Activated CD4-positive, alpha-beta memory T cell treated with anti-CD3 and anti-CD28 coated beads, Interleukin-2, amount 10 ng/mL, durations not matched to agents 7 days and 5 days (primary cell): Measurements from ENCODE around the gene HBA2. TPM values are rescaled to one million over a fixed set of nuclear protein-coding genes. Genes with fewer than 3 reads are reported as not detected.
"Not testable (repeated sequence)": the region's sequence is repeated elsewhere in the genome, so short reads cannot be mapped to it uniquely, and the experiment has no call there.

Source experiments
- CTCF ChIA-PET: fragments of 350-600 bp; sonication (Branson Sonifier 250); formaldehyde crosslinking; loops from one replicate; lab custom pipeline; 2021; ENCODE audit warnings: antibody characterized with exemption, inconsistent platforms; lab: Charles Lee
- POLR2A ChIA-PET: fragments of 350-600 bp; sonication (Branson Sonifier 250); formaldehyde crosslinking; loops from one replicate; lab custom pipeline; 2021; ENCODE audit warnings: antibody characterized with exemption; lab: Charles Lee
- DNase-seq: peaks from one replicate; pipeline ENCODE4 v3.0.0-alpha.2; 2020
- H3K27ac Mint-ChIP-seq: one replicate; pipeline ENCODE4 v1.8.0; 2021; ENCODE audit warnings: mild to moderate bottlenecking, mixed read lengths
- H3K27me3 Mint-ChIP-seq: one replicate; pipeline ENCODE4 v1.8.0; 2021; ENCODE audit warnings: mixed read lengths
- H3K36me3 Mint-ChIP-seq: one replicate; pipeline ENCODE4 v1.8.0; 2021; ENCODE audit warnings: low read depth, mixed read lengths
- H3K4me1 Mint-ChIP-seq: one replicate; pipeline ENCODE4 v1.8.0; 2021; ENCODE audit warnings: mixed read lengths
- H3K4me3 Mint-ChIP-seq: one replicate; pipeline ENCODE4 v1.8.0; 2021; ENCODE audit warnings: mild to moderate bottlenecking, mixed read lengths
- H3K9me3 Mint-ChIP-seq: one replicate; pipeline ENCODE4 v1.8.0; 2021; ENCODE audit warnings: mixed read lengths
- total RNA-seq, 2 experiments: library from RNA; stranded (reverse); gene quantifications; one replicate each; pipeline ENCODE4 v1.2.3, GENCODE V29; 2021

HBA2 gene
- total RNA-seq, 2 experiments from 2014 or later = not detected

DNA sequence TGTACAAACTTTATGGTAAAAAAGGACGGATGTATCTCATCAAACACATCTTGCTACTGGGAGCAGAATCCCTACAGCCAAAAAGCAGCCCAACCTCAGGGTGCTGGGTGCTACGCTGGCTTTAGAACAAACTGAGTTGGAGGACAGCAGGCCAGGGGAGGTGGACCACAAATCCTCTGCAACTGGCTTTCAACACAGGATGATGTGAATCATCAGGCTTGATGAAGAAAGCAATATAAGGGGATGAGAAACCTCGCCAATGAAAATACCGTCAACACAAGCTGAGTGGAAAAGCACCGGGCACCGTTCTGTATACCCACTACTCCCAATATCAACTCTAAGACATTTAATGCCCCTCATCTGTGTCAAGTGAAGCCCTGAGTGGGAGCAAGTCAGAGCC lies 21.8 kb downstream of the HBA2 start:
- CTCF ChIA-PET = interaction anchor here (1.2 kb wide), 1 partner anchor 129 kb away, joined by 3 read pairs; no protein-coding TSS in a partner anchor
- Mint-ChIP-seq H3K27ac (no peak overlapping the region), H3K4me3 (no peak overlapping the region), H3K4me1 (no peaks in the 10 kb centered on the region), H3K27me3 (no peaks in the 10 kb centered on the region), H3K36me3 (peaks cover 59% of the 10 kb centered on the region), H3K9me3 (no peaks in the 10 kb centered on the region)
- DNase-seq = no peak
- POLR2A ChIA-PET = no interaction called here

DNA sequence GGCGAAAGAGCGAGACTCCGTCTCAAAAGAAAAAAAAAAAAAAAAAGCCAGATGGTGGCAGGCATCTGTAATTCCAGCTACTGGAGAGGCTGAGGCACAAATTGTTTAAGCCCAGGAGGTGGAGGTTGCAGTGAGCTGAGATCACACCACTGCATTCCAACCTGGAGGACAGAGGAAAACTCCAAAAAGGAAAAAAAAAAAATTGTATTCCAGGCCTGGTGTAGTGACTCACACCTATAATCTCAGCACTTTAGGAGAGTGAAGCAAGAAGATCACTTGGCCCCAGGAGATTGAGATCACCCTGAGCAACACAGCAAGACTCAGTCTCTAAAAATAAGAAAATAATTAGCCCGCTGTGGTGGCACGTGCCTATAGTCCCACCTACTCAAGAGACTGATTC lies 27.7 kb downstream of the HBA2 start:
- DNase-seq = no peak
- no peaks in the 10 kb centered on the region for H3K4me1 Mint-ChIP-seq
- no peak overlapping the region for H3K4me3 Mint-ChIP-seq
- no peaks in the 10 kb centered on the region for H3K9me3 Mint-ChIP-seq
- peaks cover 45% of the 10 kb centered on the region for H3K36me3 Mint-ChIP-seq
- CTCF ChIA-PET = no interaction called here
- POLR2A ChIA-PET = no interaction called here
- no peaks in the 10 kb centered on the region for H3K27me3 Mint-ChIP-seq
- no peak overlapping the region for H3K27ac Mint-ChIP-seq

DNA sequence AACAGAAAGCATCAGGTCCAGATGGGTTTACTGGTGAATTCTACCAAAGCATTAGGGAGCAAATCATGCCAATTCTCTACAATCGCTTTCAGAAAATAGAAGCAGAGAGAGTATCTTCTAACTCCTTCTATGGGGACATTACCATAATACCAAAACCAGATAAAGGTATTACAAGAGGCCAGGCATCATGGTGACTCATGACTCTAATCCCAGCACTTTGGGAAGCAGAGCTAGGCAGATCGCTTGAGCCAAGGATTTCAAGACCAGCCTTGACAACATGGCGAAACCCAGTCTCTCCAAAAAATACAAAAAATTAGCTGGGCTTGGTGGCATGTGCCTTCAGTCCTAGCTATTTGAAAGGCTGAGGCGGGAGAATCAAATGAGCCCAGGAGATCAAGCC lies 30.6 kb downstream of the HBA2 start:
- CTCF ChIA-PET = interaction anchor here (1.1 kb wide), 1 partner anchor 106 kb away, joined by 3 read pairs; no protein-coding TSS in a partner anchor
- peaks cover 46% of the 10 kb centered on the region for H3K36me3 Mint-ChIP-seq
- H3K4me1 Mint-ChIP-seq = peaks cover 3% of the 10 kb centered on the region
- no peak overlapping the region for H3K27ac Mint-ChIP-seq
- no peaks in the 10 kb centered on the region for H3K9me3 Mint-ChIP-seq
- POLR2A ChIA-PET = no interaction called here
- no peak overlapping the region for H3K4me3 Mint-ChIP-seq
- no peak for DNase-seq
- H3K27me3 Mint-ChIP-seq = no peaks in the 10 kb centered on the region

DNA sequence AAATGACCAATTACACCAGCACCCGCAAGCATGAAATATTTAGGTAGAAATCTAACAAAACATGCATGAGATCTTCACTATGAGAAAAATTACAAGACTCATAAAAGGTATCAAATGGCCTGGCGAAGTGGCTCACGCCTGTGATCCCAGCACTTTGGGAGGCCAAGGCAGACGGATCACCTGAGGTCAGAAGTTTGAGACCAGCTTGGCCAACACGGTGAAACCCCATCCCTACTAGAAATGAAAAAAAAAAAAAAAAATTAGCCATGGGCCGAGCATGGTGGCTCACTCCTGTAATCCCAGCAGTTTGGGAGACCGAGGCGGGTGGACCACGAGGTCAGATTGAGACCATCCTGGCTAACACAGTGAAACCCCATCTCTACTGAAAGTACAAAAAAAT lies 31.4 kb downstream of the HBA2 start:
- H3K9me3 Mint-ChIP-seq, POLR2A ChIA-PET: not testable (repeated sequence)
- H3K36me3 Mint-ChIP-seq = peaks cover 43% of the 10 kb centered on the region

DNA sequence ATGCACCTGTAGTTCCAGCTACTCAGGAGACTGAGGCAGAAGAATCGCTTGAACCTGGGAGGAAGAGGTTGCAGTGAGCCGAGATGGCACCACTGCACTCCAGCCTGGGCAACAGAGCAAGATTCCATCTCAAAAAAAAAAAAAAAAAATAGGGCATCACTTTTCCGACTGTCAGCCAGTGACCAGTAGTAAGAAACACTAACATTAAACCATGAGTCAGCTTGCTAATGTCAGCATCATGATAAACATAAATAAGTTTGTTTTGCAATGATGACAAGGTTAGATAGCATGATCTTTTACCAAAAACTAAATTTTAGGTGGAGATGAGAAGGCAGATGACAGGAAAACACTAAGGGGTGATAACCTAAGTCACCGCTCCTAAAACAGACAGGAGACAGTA lies 36.7 kb downstream of the HBA2 start:
- H3K36me3 Mint-ChIP-seq = peaks cover 43% of the 10 kb centered on the region
- not testable (repeated sequence) for DNase-seq, H3K9me3 Mint-ChIP-seq, H3K4me1 Mint-ChIP-seq, H3K27ac Mint-ChIP-seq, H3K4me3 Mint-ChIP-seq, H3K27me3 Mint-ChIP-seq
- ChIA-PET POLR2A (interaction anchor here (1.7 kb wide), 1 partner anchor 102 kb away, joined by 3 read pairs; no protein-coding TSS in a partner anchor), CTCF (interaction anchor here (1.3 kb wide), 1 partner anchor 102 kb away, joined by 4 read pairs; no protein-coding TSS in a partner anchor)

More for the DNA sequence above, 31.4 kb downstream of the HBA2 start:
- H3K27ac Mint-ChIP-seq, DNase-seq, H3K4me3 Mint-ChIP-seq, H3K27me3 Mint-ChIP-seq, H3K4me1 Mint-ChIP-seq, CTCF ChIA-PET: not testable (repeated sequence)

DNA sequence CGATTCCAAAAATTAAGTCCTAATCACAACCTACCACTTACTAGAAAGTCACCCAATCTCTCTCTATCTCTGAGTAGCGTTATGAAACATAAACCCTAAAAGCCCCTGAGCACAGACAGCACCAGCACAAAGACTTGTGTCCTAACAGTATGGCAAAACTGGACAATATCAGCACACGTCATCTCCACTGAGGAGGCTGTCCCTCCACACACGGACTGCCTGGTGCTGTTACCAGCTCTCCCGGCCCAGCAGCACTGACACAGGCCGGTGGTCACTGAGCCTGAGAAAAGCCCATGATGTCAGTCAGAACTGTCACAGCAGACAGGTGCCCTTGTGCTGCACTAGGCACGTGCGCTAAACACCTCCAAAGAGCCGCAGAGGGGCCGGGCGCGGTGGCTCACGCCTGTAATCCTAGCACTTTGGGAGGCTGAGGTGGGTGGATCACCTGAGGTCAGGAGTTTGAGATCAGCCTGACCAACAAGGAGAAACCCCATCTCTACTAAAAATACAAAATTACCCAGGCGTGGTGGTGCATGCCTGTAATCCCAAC lies 39.0 kb downstream of the HBA2 start:
- H3K9me3 Mint-ChIP-seq, H3K27ac Mint-ChIP-seq, H3K4me1 Mint-ChIP-seq, H3K4me3 Mint-ChIP-seq, POLR2A ChIA-PET, CTCF ChIA-PET, DNase-seq, H3K27me3 Mint-ChIP-seq: not testable (repeated sequence)
- H3K36me3 Mint-ChIP-seq = peaks cover 36% of the 10 kb centered on the region

DNA sequence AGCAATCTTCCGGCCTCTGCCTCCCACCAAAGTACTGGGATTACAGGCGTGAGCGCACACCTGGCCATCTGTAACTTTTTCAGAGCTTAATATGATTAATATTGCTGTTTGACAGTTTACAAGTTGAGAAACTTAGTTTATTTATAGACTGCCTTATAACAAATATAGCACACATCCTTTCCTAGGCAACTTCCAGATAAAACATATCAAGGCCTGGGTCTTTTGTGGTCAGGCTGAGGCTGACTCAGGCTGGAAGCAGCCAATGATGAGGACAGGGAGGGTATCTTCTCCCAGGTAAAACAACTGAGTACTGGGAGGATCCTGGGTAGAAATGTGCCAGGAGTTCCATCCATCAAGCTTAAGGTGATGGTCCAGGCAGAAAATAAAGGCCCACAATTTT lies 40.3 kb downstream of the HBA2 start:
- H3K27ac Mint-ChIP-seq = no peak overlapping the region
- H3K27me3 Mint-ChIP-seq = no peaks in the 10 kb centered on the region
- peaks cover 36% of the 10 kb centered on the region for H3K36me3 Mint-ChIP-seq

DNA sequence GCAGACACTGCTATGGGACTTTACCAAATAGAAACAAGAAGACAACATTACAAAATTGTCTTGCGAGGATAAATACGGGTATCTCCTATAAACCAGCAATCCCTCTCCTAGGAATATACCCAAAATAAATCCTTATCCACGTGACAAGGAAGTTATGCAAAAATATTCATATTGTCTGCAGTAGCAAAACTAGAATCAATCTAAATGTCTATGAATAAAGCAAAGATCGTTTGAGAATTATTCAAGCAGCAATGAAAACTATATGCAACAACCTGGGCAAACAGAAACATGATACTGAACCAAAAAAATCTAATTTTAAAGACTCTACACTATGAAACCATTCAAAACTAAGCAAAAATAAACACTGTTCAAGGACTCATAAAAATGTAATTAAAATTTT lies 47.3 kb downstream of the HBA2 start:
- CTCF ChIA-PET = no interaction called here
- H3K27me3 Mint-ChIP-seq = no peaks in the 10 kb centered on the region
- peaks cover 37% of the 10 kb centered on the region for H3K36me3 Mint-ChIP-seq
- no peak for DNase-seq
- H3K4me1 Mint-ChIP-seq = peaks cover 10% of the 10 kb centered on the region
- no peak overlapping the region for H3K4me3 Mint-ChIP-seq
- no peaks in the 10 kb centered on the region for H3K9me3 Mint-ChIP-seq
- POLR2A ChIA-PET = interaction anchor here (1.1 to 1.3 kb wide), 2 partner anchors 8 to 143 kb away, joined by 3 read pairs; no protein-coding TSS in a partner anchor
- no peak overlapping the region for H3K27ac Mint-ChIP-seq

More for the DNA sequence above, 40.3 kb downstream of the HBA2 start:
- no peak overlapping the region for H3K4me3 Mint-ChIP-seq
- POLR2A ChIA-PET = interaction anchor here (0.8 kb wide), 1 partner anchor 16 kb away, joined by 5 read pairs; the partner anchor contains the start of gene LUC7L
- CTCF ChIA-PET = no interaction called here
- H3K4me1 Mint-ChIP-seq = no peaks in the 10 kb centered on the region
- no peak for DNase-seq
- H3K9me3 Mint-ChIP-seq = no peaks in the 10 kb centered on the region

Other genes starting within 250 kb of the HBA2 start
- 10 to 100 TPM; 27.6 to 31.1 TPM for gene POLR3K, start 119.3 kb upstream of the HBA2 start, total RNA-seq
- gene SNRNP25, start 119.0 kb upstream of the HBA2 start, total RNA-seq = 10 to 100 TPM; 29.7 to 33.4 TPM
- under 1 TPM; 0.18 to 0.23 TPM for gene RHBDF1, start 100.2 kb upstream of the HBA2 start, total RNA-seq
- gene MPG, start 94.7 kb upstream of the HBA2 start, total RNA-seq = 10 to 100 TPM; 59.9 to 64.3 TPM
- gene NPRL3, start 34.2 kb upstream of the HBA2 start, total RNA-seq = 10 to 100 TPM; 31.9 to 33.4 TPM
- not detected for gene HBZ, start 20.2 kb upstream of the HBA2 start, total RNA-seq
- gene HBM, start 6.9 kb upstream of the HBA2 start, total RNA-seq = not detected
- gene HBA1, start 3.8 kb downstream of the HBA2 start, total RNA-seq = not detected
- not detected for gene HBQ1, start 7.6 kb downstream of the HBA2 start, total RNA-seq
- gene LUC7L, start 56.6 kb downstream of the HBA2 start, total RNA-seq = 10 to 100 TPM; 54.9 to 61.0 TPM
- gene FAM234A, start 61.9 kb downstream of the HBA2 start, total RNA-seq = 10 to 100 TPM; 26.9 to 31.5 TPM
- gene RGS11, start 103.1 kb downstream of the HBA2 start, total RNA-seq = under 1 TPM; 0.10 to 0.40 TPM
- not detected for gene ARHGDIG, start 107.7 kb downstream of the HBA2 start, total RNA-seq
- not detected for gene PDIA2, start 110.3 kb downstream of the HBA2 start, total RNA-seq
- gene AXIN1, start 179.8 kb downstream of the HBA2 start, total RNA-seq = 10 to 100 TPM; 25.4 to 25.7 TPM
- gene MRPL28, start 197.7 kb downstream of the HBA2 start, total RNA-seq = 10 to 100 TPM; 71.4 to 72.6 TPM
- 10 to 100 TPM; 59.2 to 59.9 TPM for gene PGAP6, start 209.1 kb downstream of the HBA2 start, total RNA-seq
- gene NME4, start 224.3 kb downstream of the HBA2 start, total RNA-seq = 10 to 100 TPM; 33.9 to 34.0 TPM
- 1 to 10 TPM; 3.0 to 3.3 TPM for gene DECR2, start 229.0 kb downstream of the HBA2 start, total RNA-seq